GM20000 (cell line): ENCODE results near the gene REPS2.

ENCODE experiments used
- DNase-seq: peaks from one replicate; pipeline ENCODE4 v3.0.0; 2012; ENCODE audit warnings: low spot score
- TF ChIP-seq, protein P1 (sequence below): IDR thresholded peaks from 2 replicates; pipeline ENCODE4 v1.5.1; 2012; ENCODE audit warnings: mild to moderate bottlenecking, control low read depth; ENCODE audit errors: extremely low read depth, missing control alignments

The REPS2 gene

DNA sequence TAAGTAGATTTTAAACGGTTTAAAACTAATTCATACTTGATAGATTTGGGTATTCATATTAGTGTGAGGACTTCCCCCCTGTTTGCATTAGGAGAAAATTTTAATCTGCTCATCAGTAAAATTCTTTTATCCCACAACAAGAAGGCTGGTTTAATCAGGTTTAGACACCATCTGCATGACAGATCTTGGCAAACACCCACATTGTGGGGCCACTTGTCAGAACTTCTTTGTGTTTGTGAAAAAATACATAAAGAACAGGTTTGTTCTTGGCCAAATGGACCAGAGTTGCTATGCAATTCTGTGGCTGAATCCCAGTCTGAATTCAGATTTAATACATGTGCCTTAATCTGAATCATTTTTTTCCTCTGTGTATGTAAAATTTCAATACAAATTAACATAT, 121.1 kb downstream of the REPS2 start:
- DNase-seq: no peak
- TF ChIP-seq, protein P1, sequence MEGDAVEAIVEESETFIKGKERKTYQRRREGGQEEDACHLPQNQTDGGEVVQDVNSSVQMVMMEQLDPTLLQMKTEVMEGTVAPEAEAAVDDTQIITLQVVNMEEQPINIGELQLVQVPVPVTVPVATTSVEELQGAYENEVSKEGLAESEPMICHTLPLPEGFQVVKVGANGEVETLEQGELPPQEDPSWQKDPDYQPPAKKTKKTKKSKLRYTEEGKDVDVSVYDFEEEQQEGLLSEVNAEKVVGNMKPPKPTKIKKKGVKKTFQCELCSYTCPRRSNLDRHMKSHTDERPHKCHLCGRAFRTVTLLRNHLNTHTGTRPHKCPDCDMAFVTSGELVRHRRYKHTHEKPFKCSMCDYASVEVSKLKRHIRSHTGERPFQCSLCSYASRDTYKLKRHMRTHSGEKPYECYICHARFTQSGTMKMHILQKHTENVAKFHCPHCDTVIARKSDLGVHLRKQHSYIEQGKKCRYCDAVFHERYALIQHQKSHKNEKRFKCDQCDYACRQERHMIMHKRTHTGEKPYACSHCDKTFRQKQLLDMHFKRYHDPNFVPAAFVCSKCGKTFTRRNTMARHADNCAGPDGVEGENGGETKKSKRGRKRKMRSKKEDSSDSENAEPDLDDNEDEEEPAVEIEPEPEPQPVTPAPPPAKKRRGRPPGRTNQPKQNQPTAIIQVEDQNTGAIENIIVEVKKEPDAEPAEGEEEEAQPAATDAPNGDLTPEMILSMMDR: no peak

DNA sequence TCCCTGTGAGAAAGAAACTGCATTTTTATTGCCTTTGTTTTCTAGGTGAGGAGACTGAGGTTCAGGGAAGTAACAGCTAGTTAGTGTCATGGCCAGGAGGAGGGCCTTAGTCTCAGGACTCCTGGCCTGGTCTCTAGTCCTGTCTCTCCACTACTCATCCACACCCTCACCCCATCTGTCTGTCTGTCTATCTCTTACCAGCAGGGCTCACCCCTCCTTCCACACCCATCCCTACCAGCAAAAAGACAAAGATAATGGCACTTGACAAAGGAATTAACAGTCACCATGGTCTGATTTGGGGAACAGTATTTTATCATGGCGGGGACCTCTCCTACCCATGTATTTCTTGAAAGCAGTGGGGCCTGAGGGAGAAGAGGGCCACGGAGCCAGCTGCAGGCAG, 125.8 kb downstream of the REPS2 start:
- TF ChIP-seq, protein P1: no peak
- DNase-seq: no peak

DNA sequence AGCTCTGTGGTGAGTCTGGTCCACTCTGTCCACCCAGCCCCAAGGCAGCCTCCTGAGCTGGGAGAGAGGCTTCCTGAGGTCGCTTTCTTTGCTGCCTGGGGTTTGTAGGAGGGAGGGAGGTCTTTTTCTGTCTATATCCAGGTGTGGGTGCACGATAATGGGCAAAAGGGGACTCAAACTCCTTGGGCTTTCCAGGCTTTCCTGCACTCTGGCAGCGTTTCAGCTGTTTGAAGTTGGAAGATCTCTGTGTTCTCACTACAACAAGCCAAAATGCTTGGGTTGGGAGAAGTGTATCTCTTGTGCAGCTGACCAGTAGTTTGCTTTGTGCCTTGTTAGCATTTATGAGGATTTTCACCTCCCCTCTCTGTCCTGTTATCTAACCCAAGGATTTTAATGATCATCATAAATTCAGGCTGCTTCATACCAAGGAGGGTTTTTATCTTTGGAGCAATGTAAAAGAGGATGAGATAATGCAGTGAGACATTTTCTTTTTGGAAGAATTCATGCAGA, 126.3 kb downstream of the REPS2 start:
- no peak for DNase-seq
- TF ChIP-seq, protein P1: no peak

DNA sequence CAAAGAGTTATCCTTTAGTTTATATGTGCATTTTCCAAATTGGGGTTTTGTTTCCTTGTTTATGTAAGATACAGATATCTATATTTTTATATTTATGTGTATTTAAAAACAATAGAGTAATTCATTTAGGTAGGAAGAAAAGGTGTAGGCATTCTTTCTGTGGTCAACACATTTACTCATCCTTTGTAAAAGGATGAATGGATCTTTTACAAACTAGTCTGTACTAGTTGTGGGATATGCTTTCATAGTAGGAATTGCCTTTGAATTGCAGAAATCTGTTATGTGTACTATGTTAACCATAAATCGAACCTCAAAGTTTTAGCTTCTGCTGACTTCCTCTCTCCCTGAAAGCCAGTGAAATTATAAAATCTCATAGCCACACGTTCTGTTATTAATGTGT, 128.5 kb downstream of the REPS2 start:
- TF ChIP-seq, protein P1: no peak
- DNase-seq: no peak

DNA sequence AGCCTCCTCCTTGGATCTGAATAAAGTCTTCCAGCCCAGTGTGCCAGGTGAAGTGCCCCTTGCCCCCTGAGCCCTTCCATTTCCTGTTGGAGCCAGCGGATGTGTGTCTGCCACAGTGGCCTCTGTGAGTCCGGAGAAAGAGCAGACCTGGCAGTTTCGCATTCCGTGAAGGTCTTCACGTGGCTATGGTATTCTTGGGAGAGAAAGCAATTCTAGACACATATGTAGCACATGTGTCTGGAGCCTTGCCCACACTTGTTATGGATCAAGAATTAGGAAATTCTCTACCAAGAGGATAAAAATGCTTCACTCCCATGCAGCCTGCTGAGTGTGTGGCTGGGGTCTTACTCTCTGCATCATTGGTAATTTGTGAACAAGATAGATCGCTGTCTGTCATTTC, 130.9 kb downstream of the REPS2 start:
- no peak for DNase-seq
- TF ChIP-seq, protein P1: no peak

DNA sequence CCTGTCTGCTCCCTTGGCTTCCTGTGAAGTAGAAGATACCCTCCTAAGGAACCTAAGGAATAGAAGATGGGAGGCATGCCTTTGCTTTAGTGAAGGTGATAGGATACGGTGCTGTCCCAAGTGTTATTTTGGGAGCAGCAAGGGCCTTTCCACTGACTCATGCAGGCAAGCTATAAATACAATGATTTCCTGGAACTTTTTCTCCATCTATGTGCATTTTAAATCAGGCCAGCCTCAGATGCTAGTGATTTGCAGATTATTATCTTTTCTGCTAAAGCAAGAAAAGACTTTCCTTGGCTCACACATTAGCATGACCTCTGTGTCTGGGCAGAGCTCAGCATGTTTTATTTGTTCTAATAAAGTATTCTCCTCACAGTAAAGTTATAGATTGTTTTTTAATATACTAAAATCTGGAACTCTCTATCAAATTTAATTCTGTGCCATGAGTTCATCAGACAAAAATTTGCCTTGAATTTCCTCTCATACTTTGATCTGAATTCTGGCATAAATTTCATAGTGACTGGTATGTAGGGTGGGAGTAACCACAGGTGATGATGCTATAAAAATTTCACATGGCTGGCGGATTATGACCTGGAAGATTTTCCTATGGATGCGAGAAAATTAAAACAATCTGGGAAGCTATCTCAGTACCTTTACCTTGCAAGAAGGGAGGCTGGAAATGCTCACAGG, 131.7 kb downstream of the REPS2 start:
- no peak for DNase-seq

DNA sequence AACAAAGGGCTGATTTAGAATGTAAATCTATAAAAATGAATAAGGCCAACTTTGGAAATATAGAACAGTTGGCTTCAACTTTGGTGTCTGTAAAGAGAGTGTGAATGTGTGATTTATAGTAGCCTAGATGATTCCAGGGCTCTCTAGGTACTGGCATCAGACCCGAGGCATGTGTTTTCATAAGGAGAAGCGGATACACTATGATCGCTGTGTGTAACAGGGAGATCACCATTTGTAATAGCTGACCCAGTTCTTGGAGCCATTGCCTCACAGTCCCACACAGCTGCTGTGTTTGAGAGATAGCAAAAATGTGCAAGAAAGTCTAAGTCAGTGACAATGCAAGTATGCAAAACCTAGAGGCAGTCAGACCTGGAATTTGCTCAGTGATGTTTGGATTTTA, 135.1 kb downstream of the REPS2 start:
- TF ChIP-seq, protein P1: no peak
- DNase-seq: no peak

More for the DNA sequence above, 131.7 kb downstream of the REPS2 start:
- TF ChIP-seq, protein P1: no peak
